Coronary artery (tissue), 2 donors: Measurements from ENCODE around the gene PTPN23.

Experiments used
- DNase-seq: peaks from one replicate; pipeline ENCODE4 v3.0.0-alpha.2; 2017; ENCODE audit warnings: low spot score
- H3K27ac ChIP-seq, 2 donors: fragments of 200-600 bp; sonication (generic); one replicate each; pipeline ENCODE4 v1.5.1; 2016 to 2019
- H3K4me3 ChIP-seq: fragments of 200-600 bp; sonication (generic); 2 replicates; pipeline ENCODE4 v1.5.1; 2016; ENCODE audit warnings: mild to moderate bottlenecking, moderate library complexity
- CTCF ChIP-seq: fragments of 200-600 bp; sonication (generic); IDR thresholded peaks from one replicate; pipeline ENCODE4 v1.5.1; 2019; ENCODE audit warnings: antibody characterized with exemption

The PTPN23 gene

GRCh38 chr3:47427866-47428265 is 47.0 kb downstream of the PTPN23 start:
- no peak for DNase-seq
- TF ChIP-seq CTCF: no peak
- Histone ChIP-seq H3K27ac (no peak overlapping the region), H3K4me3 (no peak overlapping the region)

- Histone ChIP-seq H3K27ac (no peak overlapping the region), H3K4me3 (no peak overlapping the region)
- no peak for DNase-seq
- TF ChIP-seq CTCF: no peak
Measured at GRCh38 chr3:47428662-47429061, 47.8 kb downstream of the PTPN23 start.

GRCh38 chr3:47429476-47430270 is 48.9 kb downstream of the PTPN23 start:
- no peak overlapping the region for H3K4me3 ChIP-seq
- no peak for DNase-seq
- no peak overlapping the region for H3K27ac ChIP-seq
- no peak for TF ChIP-seq CTCF

DNA sequence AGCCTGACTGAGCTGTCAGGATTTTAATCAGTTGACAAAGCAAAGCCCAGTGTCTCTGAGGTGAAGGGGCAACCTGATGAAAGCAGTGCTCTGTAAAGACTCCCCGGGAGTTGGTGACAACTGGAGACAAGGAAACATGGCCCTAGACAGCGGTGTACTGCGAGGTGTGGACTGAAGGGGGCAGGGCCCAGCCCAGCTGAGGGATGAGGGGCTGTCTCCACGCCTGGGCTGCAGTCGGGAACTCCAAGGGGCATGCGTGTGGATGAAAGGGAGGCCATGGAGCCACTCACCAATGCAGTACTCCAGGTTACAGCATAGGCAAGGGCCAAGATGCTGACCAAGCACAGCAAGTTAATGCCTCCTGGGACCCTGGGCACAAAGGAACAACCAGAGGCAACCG is 49.8 kb downstream of the PTPN23 start:
- TF ChIP-seq CTCF: no peak
- no peak for DNase-seq
- H3K27ac ChIP-seq: no peak overlapping the region
- H3K4me3 ChIP-seq: no peak overlapping the region

DNA sequence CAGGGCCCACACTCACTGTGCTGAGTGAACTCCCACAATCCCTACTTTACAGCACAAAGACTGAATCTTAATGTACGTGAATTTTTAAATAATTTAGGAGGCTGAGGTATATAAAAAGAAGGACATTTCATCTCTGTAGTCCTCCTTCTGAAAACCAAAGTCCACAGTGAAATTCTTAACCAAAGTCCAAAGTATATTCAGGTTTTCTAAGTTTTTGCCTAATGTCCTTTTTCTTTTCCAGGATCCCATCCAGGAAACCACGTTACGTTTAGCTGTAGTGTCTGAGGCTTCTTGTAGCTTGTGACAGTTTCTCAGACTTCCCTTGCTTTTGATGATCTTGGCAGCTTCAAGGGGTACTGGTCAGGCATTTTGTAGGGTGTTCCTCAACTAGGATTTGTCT is 50.4 kb downstream of the PTPN23 start:
- DNase-seq: no peak
- TF ChIP-seq CTCF: no peak
- Histone ChIP-seq H3K27ac (no peak overlapping the region), H3K4me3 (no peak overlapping the region)

- DNase-seq: no peak
- Histone ChIP-seq H3K27ac (no peak overlapping the region), H3K4me3 (no peak overlapping the region)
- no peak for TF ChIP-seq CTCF
Measured at GRCh38 chr3:47432673-47433072, 51.9 kb downstream of the PTPN23 start.

DNA sequence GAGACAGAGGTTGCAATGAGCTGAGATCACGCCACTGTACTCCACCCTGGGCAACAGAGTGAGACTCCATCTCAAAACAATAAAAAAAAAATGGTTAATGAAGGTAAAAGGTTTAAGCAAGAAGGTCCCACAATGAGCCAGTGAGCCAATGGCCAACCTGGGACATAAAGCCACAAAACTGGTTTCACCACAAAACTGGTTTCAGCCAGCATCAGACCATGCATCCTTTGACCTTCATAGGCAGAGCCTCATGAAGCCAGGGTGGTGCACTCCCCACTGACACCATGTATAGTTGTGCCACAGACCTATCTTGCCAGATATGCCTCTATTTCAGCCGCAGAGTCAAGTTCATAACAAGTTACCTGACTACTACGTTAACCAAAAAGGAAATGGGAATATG is 53.0 kb downstream of the PTPN23 start:
- no peak overlapping the region for H3K4me3 ChIP-seq
- no peak for DNase-seq
- H3K27ac ChIP-seq: no peak overlapping the region
- no peak for TF ChIP-seq CTCF
